Measurements from ENCODE around the gene TNPO2. TPM values are rescaled to one million over a fixed set of nuclear protein-coding genes. Genes with fewer than 3 reads are reported as not detected.
A peak's percentile ranks its signal among the peaks of the same experiment; 100 is the strongest.

Gene TNPO2
- total and polyA plus RNA-seq, 12 donors, result 24.5 to 104 (median 74.4) TPM

DNA sequence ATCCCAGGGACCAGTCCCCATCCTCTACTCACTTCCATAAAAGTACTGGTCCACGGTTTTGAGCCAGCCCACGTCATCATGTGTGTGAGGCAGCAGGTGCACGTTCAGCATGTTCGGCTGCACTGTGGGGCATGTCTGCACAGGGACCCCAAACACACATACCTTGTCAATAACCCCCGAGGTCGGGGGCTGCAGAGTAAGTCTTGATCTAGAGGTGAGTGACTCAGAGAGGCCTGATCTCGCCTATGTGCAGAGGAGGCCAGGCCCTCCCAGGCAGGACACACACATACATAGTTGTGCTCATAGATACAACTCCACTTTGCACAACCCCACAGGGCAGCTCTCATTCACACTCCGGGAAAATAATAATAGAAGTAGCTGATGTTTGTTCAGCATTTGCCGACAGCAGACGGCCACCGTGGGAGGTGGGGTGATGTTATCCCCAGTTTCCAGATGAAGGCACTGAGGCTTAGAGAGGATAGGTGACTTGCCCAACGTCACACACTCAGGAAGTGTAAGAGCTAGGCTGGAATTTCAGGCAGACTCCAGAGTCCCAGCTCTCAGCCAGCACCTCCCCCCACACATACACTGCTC lies 58.0 kb downstream of the TNPO2 start:
- intact Hi-C loops (cut with DNase I), result loop anchor here in 1 of 2 donors (5.0 kb wide), 1 partner anchor 53 kb away; the partner anchor contains the start of genes ZNF490 and ZNF791
- WGBS, 4 donors, result 35 to 47% (median 45%) methylated on average over 4 to 12 of the region's 12 CpGs

GRCh38 chr19:12665281-12665573 lies 58.5 kb downstream of the TNPO2 start:
- WGBS, 4 donors, result 58 to 83% (median 79%) methylated on average over 7 to 10 of the region's 10 CpGs
- no peak for TF ChIP-seq POLR2A (IDR thresholded peaks at IDR 0.05)
- TF ChIP-seq, protein P1, sequence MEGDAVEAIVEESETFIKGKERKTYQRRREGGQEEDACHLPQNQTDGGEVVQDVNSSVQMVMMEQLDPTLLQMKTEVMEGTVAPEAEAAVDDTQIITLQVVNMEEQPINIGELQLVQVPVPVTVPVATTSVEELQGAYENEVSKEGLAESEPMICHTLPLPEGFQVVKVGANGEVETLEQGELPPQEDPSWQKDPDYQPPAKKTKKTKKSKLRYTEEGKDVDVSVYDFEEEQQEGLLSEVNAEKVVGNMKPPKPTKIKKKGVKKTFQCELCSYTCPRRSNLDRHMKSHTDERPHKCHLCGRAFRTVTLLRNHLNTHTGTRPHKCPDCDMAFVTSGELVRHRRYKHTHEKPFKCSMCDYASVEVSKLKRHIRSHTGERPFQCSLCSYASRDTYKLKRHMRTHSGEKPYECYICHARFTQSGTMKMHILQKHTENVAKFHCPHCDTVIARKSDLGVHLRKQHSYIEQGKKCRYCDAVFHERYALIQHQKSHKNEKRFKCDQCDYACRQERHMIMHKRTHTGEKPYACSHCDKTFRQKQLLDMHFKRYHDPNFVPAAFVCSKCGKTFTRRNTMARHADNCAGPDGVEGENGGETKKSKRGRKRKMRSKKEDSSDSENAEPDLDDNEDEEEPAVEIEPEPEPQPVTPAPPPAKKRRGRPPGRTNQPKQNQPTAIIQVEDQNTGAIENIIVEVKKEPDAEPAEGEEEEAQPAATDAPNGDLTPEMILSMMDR (IDR thresholded peaks at IDR 0.05), result no peak
- H3K4me1 ChIP-seq (replicated peaks in 1 of 2), result peaks cover 13 to 31% of the 10 kb centered on the region in 2 donors

More for the DNA sequence above, 58.0 kb downstream of the TNPO2 start:
- Histone ChIP-seq H3K36me3 (replicated peaks in 1 of 2) (peaks cover 0 to 32% of the 10 kb centered on the region in 2 donors), H3K4me3 (peak overlapping the region in 3 of 4 donors; percentile 60 to 80 (median 71)), H3K27me3 (no peaks in the 10 kb centered on the region), H3K9me3 (replicated peaks in 1 of 3) (no peaks in the 10 kb centered on the region), H3K4me1 (replicated peaks in 1 of 2) (peaks cover 17 to 36% of the 10 kb centered on the region in 2 donors), H3K27ac (peak overlapping the region in 1 of 5 donors; percentile 72)
- TF ChIP-seq POLR2A (IDR thresholded peaks at IDR 0.05), result no peak
- TF ChIP-seq, protein P1 (IDR thresholded peaks at IDR 0.05), result no peak
- DNase-seq, result no peak

GRCh38 chr19:12664406-12665280 lies 59.1 kb downstream of the TNPO2 start:
- no peak for DNase-seq
- peaks cover 0 to 42% of the 10 kb centered on the region in 2 donors for H3K36me3 ChIP-seq (replicated peaks in 1 of 2)
- no peaks in the 10 kb centered on the region for H3K9me3 ChIP-seq (replicated peaks in 1 of 3)
- WGBS, 4 donors, result 77 to 82% (median 79%) methylated on average over 17 to 29 of the region's 29 CpGs
- intact Hi-C loops (cut with DNase I), result loop anchor here in 1 of 2 donors (5.0 kb wide), 1 partner anchor 52 kb away; the partner anchor contains the start of genes ZNF490 and ZNF791
- no peak overlapping the region for H3K4me3 ChIP-seq
- peak overlapping the region in 1 of 5 donors; percentile 24 for H3K27ac ChIP-seq
- TF ChIP-seq, protein P1 (IDR thresholded peaks at IDR 0.05), result no peak
- TF ChIP-seq POLR2A (IDR thresholded peaks at IDR 0.05), result no peak
- H3K4me1 ChIP-seq (replicated peaks in 1 of 2), result peaks cover 10 to 28% of the 10 kb centered on the region in 2 donors
- no peaks in the 10 kb centered on the region for H3K27me3 ChIP-seq

More at GRCh38 chr19:12665281-12665573, 58.5 kb downstream of the TNPO2 start:
- Histone ChIP-seq H3K27me3 (no peaks in the 10 kb centered on the region), H3K9me3 (replicated peaks in 1 of 3) (no peaks in the 10 kb centered on the region), H3K27ac (peak overlapping the region in 1 of 5 donors; percentile 72), H3K36me3 (replicated peaks in 1 of 2) (peaks cover 0 to 37% of the 10 kb centered on the region in 2 donors), H3K4me3 (peak overlapping the region in 1 of 4 donors; percentile 80)
- intact Hi-C loops (cut with DNase I), result loop anchor here in 1 of 2 donors (5.0 kb wide), 1 partner anchor 53 kb away; the partner anchor contains the start of genes ZNF490 and ZNF791
- DNase-seq, result peak in 4 of 7 donors; percentile 60 to 74 (median 68)

DNA sequence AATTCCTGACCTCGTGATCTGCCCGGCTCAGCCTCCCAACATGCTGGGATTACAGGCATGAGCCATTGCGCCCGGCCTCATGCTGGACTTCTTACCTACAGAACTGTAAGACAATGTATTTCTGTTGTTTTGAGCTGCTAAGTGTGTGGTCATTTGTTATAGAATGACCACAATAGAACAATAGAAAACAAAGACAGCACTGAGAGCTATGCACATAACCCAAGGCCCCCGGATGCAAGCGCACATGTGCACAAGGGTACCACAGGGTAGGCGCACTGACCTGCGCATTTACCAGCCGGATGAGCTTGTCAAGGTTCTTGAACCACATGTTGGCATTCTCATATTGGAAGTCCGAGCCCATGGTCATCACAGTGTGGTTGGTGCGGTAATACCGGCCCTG lies 62.8 kb downstream of the TNPO2 start:
- no peak overlapping the region for H3K4me3 ChIP-seq
- H3K4me1 ChIP-seq (replicated peaks in 1 of 2), result peaks cover 0 to 7% of the 10 kb centered on the region in 2 donors
- no peaks in the 10 kb centered on the region for H3K9me3 ChIP-seq (replicated peaks in 1 of 3)
- H3K27ac ChIP-seq, result no peak overlapping the region
- H3K27me3 ChIP-seq, result no peaks in the 10 kb centered on the region
- H3K36me3 ChIP-seq (replicated peaks in 1 of 2), result peaks cover 0 to 50% of the 10 kb centered on the region in 2 donors
- intact Hi-C loops (cut with DNase I), result no loop called here
- no peak for DNase-seq
- TF ChIP-seq POLR2A (IDR thresholded peaks at IDR 0.05), result no peak
- TF ChIP-seq, protein P1 (IDR thresholded peaks at IDR 0.05), result no peak
- WGBS, 4 donors, result 94 to 97% (median 95%) methylated on average over 6 to 12 of the region's 12 CpGs

Measured in adrenal gland (tissue), 12 donors.